HG02852 (cell line): ENCODE results near the gene LMOD1.
"Not testable (repeated sequence)": the region's sequence is repeated elsewhere in the genome, so short reads cannot be mapped to it uniquely, and the experiment has no call there.

ENCODE experiments used
- ATAC-seq: cut with Tn5 transposase; IDR thresholded peaks from one replicate; pipeline ENCODE4 v1.9.1; 2021; ENCODE audit warnings: mild to moderate bottlenecking, moderate library complexity; ENCODE audit not compliant: unreplicated experiment

The LMOD1 gene

GRCh38 chr1:201917362-201918033, 28.9 kb downstream of the LMOD1 start:
- ATAC-seq, result no peak

GRCh38 chr1:201916649-201917249, 29.6 kb downstream of the LMOD1 start:
- no peak for ATAC-seq

- no peak for ATAC-seq
Observed at GRCh38 chr1:201914456-201915235, 31.7 kb downstream of the LMOD1 start.

GRCh38 chr1:201912832-201913231, 33.5 kb downstream of the LMOD1 start:
- ATAC-seq, result no peak

- ATAC-seq, result no peak
Observed at GRCh38 chr1:201911826-201912571, 34.3 kb downstream of the LMOD1 start.

- no peak for ATAC-seq
Observed at GRCh38 chr1:201907621-201908020, 38.7 kb downstream of the LMOD1 start.

- ATAC-seq, result no peak
Observed at GRCh38 chr1:201906336-201906735, 40.0 kb downstream of the LMOD1 start.

- no peak for ATAC-seq
Observed at GRCh38 chr1:201905234-201905890, 41.0 kb downstream of the LMOD1 start.

GRCh38 chr1:201904579-201904978, 41.8 kb downstream of the LMOD1 start:
- no peak for ATAC-seq

GRCh38 chr1:201903135-201903534, 43.2 kb downstream of the LMOD1 start:
- no peak for ATAC-seq

- no peak for ATAC-seq
Observed at GRCh38 chr1:201902198-201902597, 44.1 kb downstream of the LMOD1 start.

GRCh38 chr1:201901036-201901435, 45.3 kb downstream of the LMOD1 start:
- not testable (repeated sequence) for ATAC-seq

GRCh38 chr1:201900476-201900875, 45.9 kb downstream of the LMOD1 start:
- ATAC-seq, result no peak

GRCh38 chr1:201899683-201900429, 46.5 kb downstream of the LMOD1 start:
- ATAC-seq, result no peak

- ATAC-seq, result no peak
Observed at GRCh38 chr1:201898992-201899391, 47.4 kb downstream of the LMOD1 start.

- ATAC-seq, result no peak
Observed at GRCh38 chr1:201898240-201898894, 48.0 kb downstream of the LMOD1 start.

- ATAC-seq, result no peak
Observed at GRCh38 chr1:201896951-201897391, 49.4 kb downstream of the LMOD1 start.

GRCh38 chr1:201895913-201896807, 50.2 kb downstream of the LMOD1 start:
- ATAC-seq, result peak; percentile 80
